ENCODE measurements around the gene LCN6.

The LCN6 gene

GRCh38 chr9:136741883-136742571, 6.3 kb downstream of the LCN6 start:
- no peak for TF ChIP-seq GATA3 (IDR thresholded peaks at IDR 0.05; ENCODE audit: low read depth, low read length)
- TF ChIP-seq GATA2 (IDR thresholded peaks at IDR 0.05; ENCODE audit: low read depth, low read length) = no peak

- TF ChIP-seq GATA3 (IDR thresholded peaks at IDR 0.05; ENCODE audit: low read depth, low read length) (no peak), GATA2 (IDR thresholded peaks at IDR 0.05; ENCODE audit: low read depth, low read length) (no peak)
These were observed 7.1 kb downstream of the LCN6 start for GRCh38 chr9:136740971-136741882.

GRCh38 chr9:136740491-136740890, 7.8 kb downstream of the LCN6 start:
- TF ChIP-seq GATA2 (IDR thresholded peaks at IDR 0.05; ENCODE audit: low read depth, low read length) (no peak), GATA3 (IDR thresholded peaks at IDR 0.05; ENCODE audit: low read depth, low read length) (no peak)

GRCh38 chr9:136740069-136740468, 8.3 kb downstream of the LCN6 start:
- TF ChIP-seq GATA2 (IDR thresholded peaks at IDR 0.05; ENCODE audit: low read depth, low read length) = no peak
- TF ChIP-seq GATA3 (IDR thresholded peaks at IDR 0.05; ENCODE audit: low read depth, low read length) = no peak

GRCh38 chr9:136739509-136739908, 8.8 kb downstream of the LCN6 start:
- no peak for TF ChIP-seq GATA2 (IDR thresholded peaks at IDR 0.05; ENCODE audit: low read depth, low read length)
- TF ChIP-seq GATA3 (IDR thresholded peaks at IDR 0.05; ENCODE audit: low read depth, low read length) = no peak

GRCh38 chr9:136738960-136739359, 9.4 kb downstream of the LCN6 start:
- TF ChIP-seq GATA3 (IDR thresholded peaks at IDR 0.05; ENCODE audit: low read depth, low read length) = no peak
- no peak for TF ChIP-seq GATA2 (IDR thresholded peaks at IDR 0.05; ENCODE audit: low read depth, low read length)

DNA sequence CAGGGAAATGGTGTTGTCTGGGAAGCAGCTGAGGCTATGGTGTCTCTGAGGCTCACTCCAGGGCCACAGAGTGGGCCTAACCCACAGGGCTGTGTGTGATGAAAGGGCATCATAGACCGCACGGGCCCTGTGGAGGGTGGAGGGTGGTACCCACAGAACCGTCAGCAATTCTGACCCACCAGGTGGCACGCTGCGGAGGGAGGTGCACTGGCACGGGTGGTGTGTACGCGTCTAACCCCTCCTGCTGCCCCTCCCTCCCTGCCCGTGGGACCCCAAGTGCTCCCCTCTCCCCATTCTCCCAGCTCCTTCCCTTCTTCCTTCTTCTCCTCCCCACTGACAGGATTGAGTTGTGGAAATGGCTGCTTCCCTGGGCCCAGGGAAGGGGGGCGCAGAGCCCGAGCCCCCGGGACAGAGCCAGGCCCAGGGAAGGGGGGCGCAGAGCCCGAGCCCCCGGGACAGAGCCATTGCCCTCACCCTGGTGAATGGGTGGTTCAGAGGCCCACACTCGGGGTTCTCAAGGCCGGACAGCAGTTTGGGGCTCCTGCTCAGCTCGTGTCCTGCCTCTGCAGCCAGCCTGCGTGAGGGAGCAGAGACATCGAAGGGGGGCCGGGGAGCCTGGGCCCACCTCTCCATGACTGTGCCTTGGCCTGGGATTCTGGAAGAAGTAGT, 12.4 kb downstream of the LCN6 start:
- no peak for TF ChIP-seq GATA3 (IDR thresholded peaks at IDR 0.05; ENCODE audit: low read depth, low read length)
- TF ChIP-seq GATA2 (IDR thresholded peaks at IDR 0.05; ENCODE audit: low read depth, low read length) = no peak

GRCh38 chr9:136734837-136735496, 13.4 kb downstream of the LCN6 start:
- TF ChIP-seq GATA2 (IDR thresholded peaks at IDR 0.05; ENCODE audit: low read depth, low read length) (no peak), GATA3 (IDR thresholded peaks at IDR 0.05; ENCODE audit: low read depth, low read length) (no peak)

DNA sequence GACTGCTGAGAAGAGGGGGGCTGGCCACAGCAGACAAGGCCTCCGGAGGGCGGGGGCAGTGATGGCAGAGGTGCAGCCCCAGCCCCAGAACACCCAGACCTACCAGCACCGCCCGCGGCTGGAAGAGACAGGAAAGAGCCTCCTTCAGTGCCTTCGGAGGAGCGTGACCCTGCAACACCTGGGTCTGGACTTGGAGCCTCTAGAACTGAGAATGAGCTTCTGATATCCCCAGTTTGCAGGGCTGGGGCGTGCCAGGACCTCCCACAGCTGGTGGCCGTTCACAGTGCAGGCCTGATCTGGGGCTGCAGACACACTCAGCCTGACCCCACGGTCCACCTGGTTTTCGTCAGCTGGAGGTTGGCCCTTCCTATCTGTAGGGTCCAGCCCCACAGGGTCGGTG, 14.7 kb downstream of the LCN6 start:
- TF ChIP-seq GATA2 (IDR thresholded peaks at IDR 0.05; ENCODE audit: low read depth, low read length) = no peak
- TF ChIP-seq GATA3 (IDR thresholded peaks at IDR 0.05; ENCODE audit: low read depth, low read length) = no peak

DNA sequence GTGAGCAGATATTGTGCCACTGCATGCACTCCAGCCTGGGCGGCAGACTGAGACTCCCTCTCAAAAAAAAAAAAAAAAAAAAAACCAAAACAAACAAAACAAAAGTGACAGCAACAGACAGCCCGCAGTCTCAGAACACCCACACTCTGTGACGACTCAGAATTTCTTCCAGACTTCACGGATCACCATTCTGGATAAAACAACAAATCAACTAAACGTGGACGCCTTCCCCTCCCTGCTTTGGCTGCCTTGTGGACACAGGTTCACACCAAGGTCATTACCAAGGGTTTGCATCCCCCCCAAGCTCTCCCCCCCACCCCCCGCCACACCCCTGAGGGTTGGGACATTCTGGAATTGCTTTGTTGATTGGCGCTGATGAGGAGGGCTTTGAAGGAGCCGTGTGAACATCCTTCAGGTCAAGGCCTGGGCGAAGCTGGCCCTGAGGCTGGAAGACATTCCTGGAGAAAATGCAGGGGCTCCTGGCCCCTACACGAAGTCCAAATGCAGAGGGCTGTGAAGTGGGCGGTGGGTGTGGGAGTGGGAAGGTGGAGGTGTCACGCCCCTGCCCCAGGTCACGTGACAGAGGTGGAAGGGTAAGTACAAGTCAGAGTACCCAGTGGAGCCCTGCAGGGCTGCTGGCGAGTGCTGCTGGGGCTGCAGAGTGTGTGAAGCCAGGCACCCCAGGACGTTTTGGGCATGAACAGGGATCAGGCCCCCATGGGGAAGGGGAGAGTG, 15.7 kb downstream of the LCN6 start:
- TF ChIP-seq GATA3 (IDR thresholded peaks at IDR 0.05; ENCODE audit: low read depth, low read length) = no peak
- no peak for TF ChIP-seq GATA2 (IDR thresholded peaks at IDR 0.05; ENCODE audit: low read depth, low read length)

GRCh38 chr9:136729926-136730325, 18.4 kb downstream of the LCN6 start:
- no peak for TF ChIP-seq GATA3 (IDR thresholded peaks at IDR 0.05; ENCODE audit: low read depth, low read length)
- no peak for TF ChIP-seq GATA2 (IDR thresholded peaks at IDR 0.05; ENCODE audit: low read depth, low read length)

DNA sequence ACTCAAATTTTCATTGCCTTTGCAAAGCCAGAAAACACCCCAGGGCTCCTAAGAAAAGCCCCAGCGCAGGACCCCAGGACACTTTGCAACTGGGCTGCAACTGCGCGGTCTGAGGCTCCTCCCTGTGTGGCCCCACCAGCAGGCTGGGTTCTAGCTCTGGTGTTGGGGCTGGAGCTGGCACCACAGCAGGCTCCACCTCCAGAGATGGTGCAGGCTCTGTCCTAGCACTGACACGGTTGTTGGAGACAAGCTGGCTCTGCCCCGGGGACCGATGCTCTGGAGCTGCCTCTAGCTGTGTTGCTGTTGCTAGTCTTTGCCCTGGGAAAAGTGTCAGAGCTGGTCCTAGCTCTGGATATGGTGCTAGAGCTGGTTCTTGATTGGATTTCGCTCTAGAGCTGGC, 19.2 kb downstream of the LCN6 start:
- TF ChIP-seq GATA2 (IDR thresholded peaks at IDR 0.05; ENCODE audit: low read depth, low read length) = no peak
- no peak for TF ChIP-seq GATA3 (IDR thresholded peaks at IDR 0.05; ENCODE audit: low read depth, low read length)

- no peak for TF ChIP-seq GATA2 (IDR thresholded peaks at IDR 0.05; ENCODE audit: low read depth, low read length)
These were observed 19.7 kb downstream of the LCN6 start for GRCh38 chr9:136728548-136729123.
